Coronary artery (tissue), 2 donors: Measurements from ENCODE around the gene C11orf91.
A peak's percentile ranks its signal among the peaks of the same experiment; 100 is the strongest.
"Not testable (repeated sequence)": the region's sequence is repeated elsewhere in the genome, so short reads cannot be mapped to it uniquely, and the experiment has no call there.

Experiments used
- DNase-seq: peaks from one replicate; pipeline ENCODE4 v3.0.0-alpha.2; 2017; ENCODE audit warnings: low spot score
- H3K27ac ChIP-seq, 2 donors: fragments of 200-600 bp; sonication (generic); one replicate each; pipeline ENCODE4 v1.5.1; 2016 to 2019
- H3K4me3 ChIP-seq: fragments of 200-600 bp; sonication (generic); 2 replicates; pipeline ENCODE4 v1.5.1; 2016; ENCODE audit warnings: mild to moderate bottlenecking, moderate library complexity
- CTCF ChIP-seq: fragments of 200-600 bp; sonication (generic); IDR thresholded peaks from one replicate; pipeline ENCODE4 v1.5.1; 2019; ENCODE audit warnings: antibody characterized with exemption

Gene C11orf91

GRCh38 chr11:33664166-33664565 is 36.5 kb downstream of the C11orf91 start:
- H3K27ac ChIP-seq, result no peak overlapping the region
- H3K4me3 ChIP-seq, result no peak overlapping the region
- DNase-seq, result peak; percentile 63
- TF ChIP-seq CTCF, result no peak

GRCh38 chr11:33663121-33663520 is 37.5 kb downstream of the C11orf91 start:
- no peak overlapping the region for H3K27ac ChIP-seq
- DNase-seq, result no peak
- H3K4me3 ChIP-seq, result no peak overlapping the region
- no peak for TF ChIP-seq CTCF

- DNase-seq, H3K27ac ChIP-seq, H3K4me3 ChIP-seq: not testable (repeated sequence)
Measured at GRCh38 chr11:33661526-33661925, 39.1 kb downstream of the C11orf91 start.

- Histone ChIP-seq H3K4me3 (no peak overlapping the region), H3K27ac (no peak overlapping the region)
- DNase-seq, result no peak
- no peak for TF ChIP-seq CTCF
Measured at GRCh38 chr11:33660962-33661361, 39.7 kb downstream of the C11orf91 start.

- no peak for DNase-seq
- no peak overlapping the region for H3K27ac ChIP-seq
- no peak for TF ChIP-seq CTCF
- H3K4me3 ChIP-seq, result no peak overlapping the region
Measured at GRCh38 chr11:33659370-33660139, 41.1 kb downstream of the C11orf91 start.

- no peak for TF ChIP-seq CTCF
- Histone ChIP-seq H3K4me3 (no peak overlapping the region), H3K27ac (no peak overlapping the region)
- no peak for DNase-seq
Measured at GRCh38 chr11:33658195-33658900, 42.3 kb downstream of the C11orf91 start.

GRCh38 chr11:33657757-33658156 is 42.9 kb downstream of the C11orf91 start:
- Histone ChIP-seq H3K27ac (no peak overlapping the region), H3K4me3 (no peak overlapping the region)
- no peak for DNase-seq
- no peak for TF ChIP-seq CTCF
